ENCODE results near the gene ANKMY1. TPM values are rescaled to one million over a fixed set of nuclear protein-coding genes. Genes with fewer than 3 reads are reported as not detected.

The ANKMY1 gene
- total RNA-seq, 1 experiment from 2014 or later, result 19.5 TPM

DNA sequence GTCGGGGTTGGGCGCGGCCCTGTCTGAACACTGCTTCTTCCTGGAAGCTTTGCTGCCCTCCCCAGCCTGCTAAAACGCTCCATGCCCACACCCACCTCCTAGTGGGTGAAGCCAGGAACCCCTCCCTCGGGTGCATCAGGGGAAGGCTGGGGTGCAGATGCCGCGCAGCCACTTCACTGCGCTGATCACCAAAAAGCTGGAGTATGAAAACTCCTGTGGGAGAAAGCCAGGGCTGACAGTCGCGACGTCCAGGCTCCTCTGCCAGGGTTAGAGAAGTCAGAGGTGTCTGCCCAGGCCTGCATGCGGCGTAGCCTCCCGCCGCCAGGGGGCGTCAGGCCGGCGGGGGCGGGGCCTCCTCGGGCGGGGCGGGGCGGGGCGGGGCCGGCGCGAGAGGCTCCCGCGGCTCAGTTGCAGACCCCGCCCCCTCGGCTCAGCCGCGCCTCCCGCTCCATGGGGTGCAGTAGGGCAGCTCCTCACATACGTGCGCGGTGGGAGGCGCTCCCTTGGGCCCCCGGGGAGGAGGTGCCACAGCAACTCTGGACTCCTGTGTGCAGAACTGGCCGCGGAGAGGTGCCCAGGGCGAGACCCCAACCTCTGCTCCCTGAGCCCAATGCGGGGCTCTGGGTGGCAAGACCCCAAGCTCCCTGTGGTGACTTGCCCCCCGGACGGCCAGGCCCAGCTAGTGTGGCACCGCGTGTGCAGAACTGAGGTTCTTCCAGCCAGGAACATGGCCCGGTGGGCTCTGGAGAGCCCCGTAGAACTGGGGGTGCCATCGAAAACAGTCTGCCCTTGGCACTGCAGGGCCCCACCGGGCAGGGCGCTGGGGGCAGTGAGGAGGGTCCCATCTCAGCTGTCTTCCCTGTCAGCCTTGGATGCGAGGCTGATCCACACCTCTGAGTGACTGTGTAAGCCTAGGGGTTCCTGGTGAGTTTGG, 8.7 kb upstream of the ANKMY1 start:
- Histone ChIP-seq H3K9ac (ENCODE audit: low read length) (peak overlapping the region; percentile 66), H3K9me3 (ENCODE audit: low read length) (no peaks in the 10 kb centered on the region), H2AFZ (ENCODE audit: low read length) (peak overlapping the region; percentile 71), H3K4me2 (ENCODE audit: low read length) (peak overlapping the region; percentile 99), H3K36me3 (ENCODE audit: low read depth, low read length) (no peaks in the 10 kb centered on the region; the same call in 1 of the 2 replicates), H3K4me3 (ENCODE audit: low read length) (peak overlapping the region; percentile 78), H4K20me1 (ENCODE audit: low read length) (no peaks in the 10 kb centered on the region), H3F3A (ENCODE audit: low read length, unreplicated experiment) (peaks cover under 1% of the 10 kb centered on the region), H3K79me2 (ENCODE audit: low read length) (peaks cover 35% of the 10 kb centered on the region), H3K27me3 (ENCODE audit: low read length) (no peaks in the 10 kb centered on the region), H3K9me2 (replicated peaks; ENCODE audit: low read length) (no peaks in the 10 kb centered on the region), H3K4me1 (ENCODE audit: insufficient read depth, low read length) (peaks cover 56% of the 10 kb centered on the region), H3K27ac (ENCODE audit: low read length) (peak overlapping the region; percentile 92)
- ChIA-PET POLR2A (ENCODE audit: unreplicated experiment) (interaction anchor here (0.6 to 1.9 kb wide), 3 partner anchors 13 to 773 kb away, joined by 3 to 8 read pairs (median 8); no protein-coding TSS in a partner anchor), CTCF (interaction anchor here (0.6 to 1.9 kb wide), 7 partner anchors 14 to 1559 kb away, joined by 3 to 31 read pairs (median 4); partner anchors contain the start of gene CAPN10)
- intact Hi-C loops (cut with micrococcal nuclease), result no loop called here
- BruUV-seq (replicated peaks), result no TSS peak
- peak; percentile 81 for DNase-seq
- TF ChIP-seq EZH2 (IDR thresholded peaks at IDR 0.05; ENCODE audit: low read length, unreplicated experiment), result no peak
- no peak for TF ChIP-seq EZH2phosphoT487 (IDR thresholded peaks at IDR 0.05; ENCODE audit: borderline replicate concordance, low read length)
- TF ChIP-seq, protein P1, sequence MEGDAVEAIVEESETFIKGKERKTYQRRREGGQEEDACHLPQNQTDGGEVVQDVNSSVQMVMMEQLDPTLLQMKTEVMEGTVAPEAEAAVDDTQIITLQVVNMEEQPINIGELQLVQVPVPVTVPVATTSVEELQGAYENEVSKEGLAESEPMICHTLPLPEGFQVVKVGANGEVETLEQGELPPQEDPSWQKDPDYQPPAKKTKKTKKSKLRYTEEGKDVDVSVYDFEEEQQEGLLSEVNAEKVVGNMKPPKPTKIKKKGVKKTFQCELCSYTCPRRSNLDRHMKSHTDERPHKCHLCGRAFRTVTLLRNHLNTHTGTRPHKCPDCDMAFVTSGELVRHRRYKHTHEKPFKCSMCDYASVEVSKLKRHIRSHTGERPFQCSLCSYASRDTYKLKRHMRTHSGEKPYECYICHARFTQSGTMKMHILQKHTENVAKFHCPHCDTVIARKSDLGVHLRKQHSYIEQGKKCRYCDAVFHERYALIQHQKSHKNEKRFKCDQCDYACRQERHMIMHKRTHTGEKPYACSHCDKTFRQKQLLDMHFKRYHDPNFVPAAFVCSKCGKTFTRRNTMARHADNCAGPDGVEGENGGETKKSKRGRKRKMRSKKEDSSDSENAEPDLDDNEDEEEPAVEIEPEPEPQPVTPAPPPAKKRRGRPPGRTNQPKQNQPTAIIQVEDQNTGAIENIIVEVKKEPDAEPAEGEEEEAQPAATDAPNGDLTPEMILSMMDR (conservative IDR thresholded peaks at IDR 0.05; ENCODE audit: low read depth, low read length), result peak; percentile 61
- ATAC-seq, result peak; percentile 60

- no peak for TF ChIP-seq EZH2phosphoT487 (IDR thresholded peaks at IDR 0.05; ENCODE audit: borderline replicate concordance, low read length)
- no peak for TF ChIP-seq EZH2 (IDR thresholded peaks at IDR 0.05; ENCODE audit: low read length, unreplicated experiment)
- TF ChIP-seq, protein P1 (conservative IDR thresholded peaks at IDR 0.05; ENCODE audit: low read depth, low read length), result no peak
- Histone ChIP-seq H3K9me3 (ENCODE audit: low read length) (no peaks in the 10 kb centered on the region), H4K20me1 (ENCODE audit: low read length) (no peaks in the 10 kb centered on the region), H3K27me3 (ENCODE audit: low read length) (no peaks in the 10 kb centered on the region), H3K79me2 (ENCODE audit: low read length) (peaks cover 26% of the 10 kb centered on the region), H3K4me1 (ENCODE audit: insufficient read depth, low read length) (peaks cover 60% of the 10 kb centered on the region), H3K36me3 (ENCODE audit: low read depth, low read length) (no peaks in the 10 kb centered on the region; the same call in 1 of the 2 replicates), H3K9ac (ENCODE audit: low read length) (peak overlapping the region; percentile 66), H2AFZ (ENCODE audit: low read length) (peak overlapping the region; percentile 70), H3F3A (ENCODE audit: low read length, unreplicated experiment) (peaks cover 4% of the 10 kb centered on the region), H3K4me2 (ENCODE audit: low read length) (peak overlapping the region; percentile 92), H3K27ac (ENCODE audit: low read length) (peak overlapping the region; percentile 92), H3K4me3 (ENCODE audit: low read length) (peak overlapping the region; percentile 62), H3K9me2 (replicated peaks; ENCODE audit: low read length) (no peaks in the 10 kb centered on the region)
- CTCF ChIA-PET, result interaction anchor here (0.6 to 1.9 kb wide), 5 partner anchors 15 to 275 kb away, joined by 3 to 31 read pairs (median 4); partner anchors contain the start of gene CAPN10
- POLR2A ChIA-PET (ENCODE audit: unreplicated experiment), result interaction anchor here (0.6 to 1.9 kb wide), 4 partner anchors 14 to 772 kb away, joined by 3 to 8 read pairs (median 6); no protein-coding TSS in a partner anchor
- DNase-seq, result peak; percentile 76
- no TSS peak for BruUV-seq (replicated peaks)
- intact Hi-C loops (cut with micrococcal nuclease), result no loop called here
- peak; percentile 19 for ATAC-seq
These were observed 7.8 kb upstream of the ANKMY1 start for GRCh38 chr2:240565333-240566202.

All from PC-3 (cell line).